B cell (primary cell): Measurements from ENCODE around the gene CNGB1. TPM values are rescaled to one million over a fixed set of nuclear protein-coding genes. Genes with fewer than 3 reads are reported as not detected.

ENCODE experiments used
- ATAC-seq: fragments of 200-7000 bp; cut with Tn5 transposase; one replicate; pipeline ENCODE4 v1.10.0; 2021; ENCODE audit warnings: low read depth, mild to moderate bottlenecking, moderate number of reproducible peaks, moderate library complexity
- CTCF ChIA-PET: fragments of 350-600 bp; sonication (Branson Sonifier 250); formaldehyde crosslinking; loops from one replicate; lab custom pipeline; 2021; ENCODE audit warnings: antibody characterized with exemption, inconsistent platforms; lab: Charles Lee
- POLR2A ChIA-PET: fragments of 350-600 bp; sonication (Branson Sonifier 250); formaldehyde crosslinking; loops from one replicate; lab custom pipeline; 2021; ENCODE audit warnings: antibody characterized with exemption; lab: Charles Lee
- DNase-seq: peaks from one replicate; pipeline ENCODE4 v3.0.0; 2013
- H2AFZ ChIP-seq: 2 replicates; pipeline ENCODE4 v1.6.1; 2012; ENCODE audit warnings: mild to moderate bottlenecking, low read depth, low read length; ENCODE audit not compliant: insufficient read depth, poor library complexity, severe bottlenecking
- H3K27ac ChIP-seq, 2 donors: 1 replicate in 1 of 2; 2 replicates in 1 of 2; pipeline ENCODE4 v1.5.1; 2012 to 2013; ENCODE audit warnings: low read length in 2 of 2, mild to moderate bottlenecking in 2 of 2, moderate library complexity in 1 of 2
- H3K27me3 ChIP-seq, 4 experiments: fragments of 200-600 bp in 1 of 4; sonication (generic) in 1 of 4; replicated peaks in 1 of 4; 1 replicate in 2 of 4; 2 replicates in 2 of 4; pipeline versions ENCODE4 v1.6.1 to v1.7.0; 2013 to 2016; ENCODE audit warnings: low read length in 3 of 4, mild to moderate bottlenecking in 2 of 4, mixed read lengths in 1 of 4, moderate library complexity in 1 of 4; ENCODE audit not compliant: insufficient read depth in 4 of 4, control insufficient read depth in 3 of 4; ENCODE audit errors: control extremely low read depth in 1 of 4
- H3K36me3 ChIP-seq, 2 experiments: replicated peaks in 1 of 2; 1 replicate in 1 of 2; 2 replicates in 1 of 2; pipeline versions ENCODE4 v1.6.1 to v1.7.1; 2013; ENCODE audit warnings: low read length in 1 of 2; ENCODE audit not compliant: insufficient read depth in 2 of 2, control insufficient read depth in 1 of 2; ENCODE audit errors: control extremely low read depth in 1 of 2, extremely low read depth in 1 of 2
- H3K4me1 ChIP-seq, 2 donors: fragments of 200-600 bp in 1 of 2; sonication (generic) in 1 of 2; 1 replicate in 1 of 2; 2 replicates in 1 of 2; pipeline versions ENCODE4 v1.5.1 to v1.6.1; 2013 to 2017; ENCODE audit warnings: low read length in 2 of 2; ENCODE audit not compliant: control insufficient read depth in 2 of 2, insufficient read depth in 2 of 2
- H3K4me2 ChIP-seq: replicated peaks from 2 replicates; pipeline ENCODE3; 2012; ENCODE audit warnings: mild to moderate bottlenecking, low read depth, low read length; ENCODE audit not compliant: poor library complexity, severe bottlenecking
- H3K4me3 ChIP-seq, 5 experiments: fragments of 200-600 bp in 1 of 5; sonication (generic) in 1 of 5; 1 replicate in 3 of 5; 2 replicates in 2 of 5; pipeline versions ENCODE4 v1.5.1 to v1.7.0; 2011 to 2016; ENCODE audit warnings: low read length in 4 of 5, mild to moderate bottlenecking in 4 of 5, low read depth in 2 of 5, control low read depth in 1 of 5, moderate library complexity in 1 of 5; ENCODE audit not compliant: insufficient read depth in 1 of 5; ENCODE audit errors: control extremely low read depth in 1 of 5, extremely low read depth in 1 of 5
- H3K79me2 ChIP-seq: fragments of 200-600 bp; sonication (generic); one replicate; pipeline ENCODE4 v1.6.0; 2016; ENCODE audit warnings: low read length; ENCODE audit not compliant: control insufficient read depth, insufficient read depth
- H3K9ac ChIP-seq: fragments of 200-600 bp; sonication (generic); 2 replicates; pipeline ENCODE4 v1.6.1; 2017; ENCODE audit warnings: mild to moderate bottlenecking, low read length, moderate library complexity
- H3K9me3 ChIP-seq, 3 donors: one replicate each; pipeline versions ENCODE4 v1.6.1 to v1.7.1; 2013; ENCODE audit warnings: low read length in 2 of 3; ENCODE audit not compliant: control insufficient read depth in 2 of 3, insufficient read depth in 1 of 3; ENCODE audit errors: control extremely low read depth in 1 of 3
- H4K20me1 ChIP-seq: 2 replicates; pipeline ENCODE4 v1.6.0; 2012; ENCODE audit warnings: mild to moderate bottlenecking, low read length; ENCODE audit not compliant: insufficient read depth, control insufficient read depth, poor library complexity, severe bottlenecking
- H3K27ac Mint-ChIP-seq: one replicate; pipeline ENCODE4 v1.8.0; 2021; ENCODE audit warnings: mixed read lengths
- H3K27me3 Mint-ChIP-seq: one replicate; pipeline ENCODE4 v1.8.0; 2021; ENCODE audit warnings: mixed read lengths
- H3K4me1 Mint-ChIP-seq: one replicate; pipeline ENCODE4 v1.8.0; 2021; ENCODE audit warnings: mixed read lengths
- H3K4me3 Mint-ChIP-seq: one replicate; pipeline ENCODE4 v1.8.0; 2021; ENCODE audit warnings: mixed read lengths
- H3K9me3 Mint-ChIP-seq: one replicate; pipeline ENCODE4 v1.8.0; 2022; ENCODE audit warnings: mixed read lengths; ENCODE audit not compliant: insufficient read depth
- EZH2 ChIP-seq: IDR thresholded peaks from 2 replicates; pipeline ENCODE4 v1.6.1; 2012; ENCODE audit warnings: borderline replicate concordance, low read depth, mild to moderate bottlenecking, moderate library complexity, low read length; ENCODE audit not compliant: insufficient read depth, poor library complexity, severe bottlenecking
- WGBS: methylation state at CpG from one replicate; pipeline ENCODE4 v1.1.5; 2013; ENCODE audit warnings: missing lambda C conversion rate; ENCODE audit not compliant: insufficient coverage; 5-methylcytosine and 5-hydroxymethylcytosine counted together
- intact Hi-C: fragments of 100-400 bp; cut with micrococcal nuclease; formaldehyde crosslinking; loops from one replicate; pipeline ENCODE4 v1.10.0; 2022
- polyA plus RNA-seq: library from polyadenylated mRNA; depleted of rRNA; stranded (reverse); fragments of >200 nt; gene quantifications from 2 replicates; pipeline ENCODE4 v1.2.3, GENCODE V29; 2012
- total RNA-seq, 2 donors: library from RNA; stranded (reverse); fragments of 120-200 nt in 1 of 2; gene quantifications; 1 replicate in 1 of 2; 2 replicates in 1 of 2; pipeline versions ENCODE4 v1.2.3 to v1.2.4, GENCODE V29; 2013 to 2022
- TF ChIP-seq, protein P1 (sequence below): fragments of 200-600 bp; IDR thresholded peaks from one replicate; pipeline ENCODE4 v1.8.0; 2022; ENCODE audit warnings: antibody characterized with exemption, mild to moderate bottlenecking

CNGB1 gene
- total and polyA plus RNA-seq, 2 donors (not counting 1 experiment from before 2014, with no cell fraction given), result not detected

DNA sequence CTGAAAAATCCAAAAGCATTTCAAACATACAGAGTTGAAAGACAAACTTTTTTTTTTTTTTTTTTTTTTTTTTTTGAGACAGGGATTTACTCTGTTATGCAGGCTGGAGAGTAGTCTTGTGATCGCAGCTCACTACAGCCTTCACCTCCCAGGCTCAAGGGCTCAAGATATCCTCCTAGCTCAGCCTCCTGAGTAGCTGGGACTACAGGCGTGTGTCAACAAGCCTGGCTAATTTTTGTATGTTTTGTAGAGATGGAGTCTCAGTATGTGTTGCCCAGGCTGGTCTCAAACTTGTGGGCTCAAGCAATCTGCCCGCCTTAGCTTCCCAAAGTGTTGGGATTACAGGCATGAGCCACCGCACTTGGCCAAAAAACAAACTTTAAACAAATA is 104.4 kb downstream of the CNGB1 start:
- Mint-ChIP-seq H3K27me3 (peaks cover 10% of the 10 kb centered on the region), H3K9me3 (no peaks in the 10 kb centered on the region), H3K4me3 (no peak overlapping the region), H3K27ac (no peak overlapping the region), H3K4me1 (no peaks in the 10 kb centered on the region)
- no peak for TF ChIP-seq EZH2
- TF ChIP-seq, protein P1, sequence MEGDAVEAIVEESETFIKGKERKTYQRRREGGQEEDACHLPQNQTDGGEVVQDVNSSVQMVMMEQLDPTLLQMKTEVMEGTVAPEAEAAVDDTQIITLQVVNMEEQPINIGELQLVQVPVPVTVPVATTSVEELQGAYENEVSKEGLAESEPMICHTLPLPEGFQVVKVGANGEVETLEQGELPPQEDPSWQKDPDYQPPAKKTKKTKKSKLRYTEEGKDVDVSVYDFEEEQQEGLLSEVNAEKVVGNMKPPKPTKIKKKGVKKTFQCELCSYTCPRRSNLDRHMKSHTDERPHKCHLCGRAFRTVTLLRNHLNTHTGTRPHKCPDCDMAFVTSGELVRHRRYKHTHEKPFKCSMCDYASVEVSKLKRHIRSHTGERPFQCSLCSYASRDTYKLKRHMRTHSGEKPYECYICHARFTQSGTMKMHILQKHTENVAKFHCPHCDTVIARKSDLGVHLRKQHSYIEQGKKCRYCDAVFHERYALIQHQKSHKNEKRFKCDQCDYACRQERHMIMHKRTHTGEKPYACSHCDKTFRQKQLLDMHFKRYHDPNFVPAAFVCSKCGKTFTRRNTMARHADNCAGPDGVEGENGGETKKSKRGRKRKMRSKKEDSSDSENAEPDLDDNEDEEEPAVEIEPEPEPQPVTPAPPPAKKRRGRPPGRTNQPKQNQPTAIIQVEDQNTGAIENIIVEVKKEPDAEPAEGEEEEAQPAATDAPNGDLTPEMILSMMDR, result no peak
- ChIA-PET CTCF (no interaction called here), POLR2A (no interaction called here)
- no peaks in the 10 kb centered on the region for H3K36me3 ChIP-seq
- no peak overlapping the region for H3K4me2 ChIP-seq
- H4K20me1 ChIP-seq, result no peaks in the 10 kb centered on the region
- no peak overlapping the region for H3K27ac ChIP-seq
- DNase-seq (no peak), ATAC-seq (no peak)
- H3K4me3 ChIP-seq, result no peak overlapping the region
- H3K9me3 ChIP-seq, result no peaks in the 10 kb centered on the region
- peaks cover 0 to 7% (median 1%) of the 10 kb centered on the region in 4 experiments for H3K27me3 ChIP-seq
- no CpG with 5 or more reads among the region's 4 CpGs for WGBS
- no peaks in the 10 kb centered on the region for H3K4me1 ChIP-seq
- intact Hi-C loops, result no loop called here
- H3K79me2 ChIP-seq, result no peaks in the 10 kb centered on the region
- H3K9ac ChIP-seq, result no peak overlapping the region
- no peak overlapping the region for H2AFZ ChIP-seq

DNA sequence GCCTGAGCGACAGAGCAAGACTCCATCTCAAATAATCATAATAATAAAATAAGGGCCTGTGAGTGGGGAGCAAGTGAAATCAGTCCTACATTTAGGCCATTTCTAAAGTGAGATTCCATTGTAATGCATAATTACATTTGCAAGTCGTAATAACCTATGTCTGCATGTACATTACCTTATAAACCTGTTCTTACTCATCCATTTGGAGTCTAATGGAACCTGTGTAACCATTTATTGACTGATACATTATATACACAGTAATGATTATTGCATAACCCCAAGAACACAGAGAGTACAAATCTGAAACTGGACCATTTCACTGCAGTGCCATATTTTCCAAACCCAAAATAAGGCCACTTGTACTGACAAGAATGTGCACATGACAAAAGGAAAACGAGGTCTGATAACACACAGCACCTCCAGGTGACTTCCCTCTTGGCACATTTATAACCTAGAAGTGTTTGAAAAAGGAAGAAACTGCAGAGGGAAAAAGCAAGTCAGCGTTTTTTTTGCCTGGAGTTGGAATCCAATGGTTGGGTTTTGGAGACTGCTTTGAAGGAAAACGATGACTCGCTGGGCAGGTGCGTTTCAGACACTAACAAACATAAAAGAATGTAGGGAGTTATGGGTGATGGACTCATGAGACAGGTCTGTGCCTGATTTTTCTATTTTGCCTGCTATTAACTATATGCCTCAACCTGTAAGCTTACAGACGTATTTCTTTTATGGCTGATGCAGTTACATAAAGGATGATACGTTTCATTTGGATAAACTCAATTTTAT is 105.0 kb downstream of the CNGB1 start:
- ChIA-PET CTCF (no interaction called here), POLR2A (no interaction called here)
- Histone ChIP-seq H3K79me2 (no peaks in the 10 kb centered on the region), H3K27ac (no peak overlapping the region), H3K36me3 (no peaks in the 10 kb centered on the region), H3K4me2 (no peak overlapping the region), H3K4me1 (no peaks in the 10 kb centered on the region), H3K27me3 (peaks cover 0 to 7% (median 1%) of the 10 kb centered on the region in 4 experiments), H4K20me1 (no peaks in the 10 kb centered on the region), H3K9ac (no peak overlapping the region), H3K9me3 (no peaks in the 10 kb centered on the region), H3K4me3 (no peak overlapping the region), H2AFZ (no peak overlapping the region)
- ATAC-seq, result no peak
- no CpG with 5 or more reads among the region's 9 CpGs for WGBS
- TF ChIP-seq, protein P1, result no peak
- TF ChIP-seq EZH2, result no peak
- Mint-ChIP-seq H3K9me3 (no peaks in the 10 kb centered on the region), H3K27ac (no peak overlapping the region), H3K4me3 (no peak overlapping the region), H3K27me3 (peaks cover 13% of the 10 kb centered on the region), H3K4me1 (no peaks in the 10 kb centered on the region)
- intact Hi-C loops, result no loop called here
- no peak for DNase-seq
